IMR-90 (cell line): ENCODE data around the gene ZDHHC8. TPM values are rescaled to one million over a fixed set of nuclear protein-coding genes. Genes with fewer than 3 reads are reported as not detected.

Experiments
- ATAC-seq: fragments of 200-7000 bp; cut with Tn5 transposase; 2 replicates; pipeline ENCODE4 v1.9.1; 2020; ENCODE audit warnings: low read depth, mild to moderate bottlenecking, moderate library complexity
- BruUV-seq: library from RNA; stranded (reverse); fragments of 400-500 nt; replicated peaks from 2 replicates; lab custom pipeline; 2021; lab: Mats Ljungman, UMichigan
- CTCF ChIA-PET: fragments of 300-600 bp; formaldehyde crosslinking; extraction: SDS; loops from one replicate; lab custom pipeline; 2021; ENCODE audit warnings: antibody characterized with exemption; lab: Yijun Ruan, JAX
- POLR2A ChIA-PET: fragments of 300-600 bp; sonication (Branson Sonifier 250); formaldehyde crosslinking; loops from one replicate; lab custom pipeline; 2022; ENCODE audit warnings: antibody characterized with exemption; ENCODE audit not compliant: unreplicated experiment; lab: Charles Lee
- DNase-seq: peaks from one replicate; pipeline ENCODE4 v3.0.0; 2013
- H2AFZ ChIP-seq: replicated peaks from 2 replicates; pipeline ENCODE3; 2013; ENCODE audit warnings: low read length, mild to moderate bottlenecking; ENCODE audit not compliant: poor library complexity
- H2AK5ac ChIP-seq: 2 replicates; pipeline ENCODE4 v1.6.1; 2013; ENCODE audit warnings: low read depth, low read length, inconsistent platforms
- H2AK9ac ChIP-seq: replicated peaks from 2 replicates; pipeline ENCODE3; 2013; ENCODE audit warnings: mild to moderate bottlenecking, low read depth, low read length, moderate library complexity; ENCODE audit not compliant: poor library complexity
- H2BK120ac ChIP-seq: 2 replicates; pipeline ENCODE4 v1.6.1; 2013; ENCODE audit warnings: low read depth, low read length, inconsistent platforms
- H2BK15ac ChIP-seq: 3 replicates; pipeline ENCODE4 v1.6.1; 2013; ENCODE audit warnings: low read depth, low read length, inconsistent platforms
- H2BK20ac ChIP-seq: 2 replicates; pipeline ENCODE4 v1.6.1; 2013; ENCODE audit warnings: low read depth, mild to moderate bottlenecking, inconsistent platforms, low read length, moderate library complexity
- H2BK5ac ChIP-seq: 2 replicates; pipeline ENCODE4 v1.6.1; 2013; ENCODE audit warnings: mild to moderate bottlenecking, low read depth, low read length, inconsistent platforms; ENCODE audit not compliant: poor library complexity, severe bottlenecking
- H3K14ac ChIP-seq: replicated peaks from 2 replicates; pipeline ENCODE4 v1.6.1; 2013; ENCODE audit warnings: low read depth, low read length, inconsistent platforms
- H3K18ac ChIP-seq: 2 replicates; pipeline ENCODE4 v1.6.1; 2013; ENCODE audit warnings: low read depth, low read length, control low read depth
- H3K23ac ChIP-seq: 2 replicates; pipeline ENCODE4 v1.6.1; 2013; ENCODE audit warnings: low read depth, low read length, inconsistent platforms
- H3K27ac ChIP-seq: 2 replicates; pipeline ENCODE4 v1.5.1; 2013; ENCODE audit warnings: mild to moderate bottlenecking, control low read depth, low read length; ENCODE audit not compliant: insufficient read depth
- H3K27me3 ChIP-seq: 2 replicates; pipeline ENCODE4 v1.6.1; 2013; ENCODE audit warnings: low read length; ENCODE audit not compliant: control insufficient read depth, insufficient read depth
- H3K36me3 ChIP-seq: 2 replicates; pipeline ENCODE4 v1.6.1; 2013; ENCODE audit warnings: low read length, mixed read lengths; ENCODE audit not compliant: control insufficient read depth, insufficient read depth
- H3K4ac ChIP-seq: 2 replicates; pipeline ENCODE4 v1.6.1; 2013; ENCODE audit warnings: low read depth, low read length, inconsistent platforms
- H3K4me1 ChIP-seq: 2 replicates; pipeline ENCODE4 v1.6.1; 2013; ENCODE audit warnings: low read length, mixed read lengths; ENCODE audit not compliant: control insufficient read depth, insufficient read depth
- H3K4me2 ChIP-seq: 2 replicates; pipeline ENCODE4 v1.6.1; 2013; ENCODE audit warnings: low read depth, mild to moderate bottlenecking, control low read depth, low read length, moderate library complexity
- H3K4me3 ChIP-seq: 2 replicates; pipeline ENCODE4 v1.5.1; 2013; ENCODE audit warnings: low read depth, mild to moderate bottlenecking, control low read depth, low read length, moderate library complexity; ENCODE audit not compliant: insufficient read depth
- H3K56ac ChIP-seq: 2 replicates; pipeline ENCODE4 v1.6.1; 2013; ENCODE audit warnings: low read length, inconsistent platforms; ENCODE audit not compliant: insufficient read depth; ENCODE audit errors: extremely low read depth
- H3K79me1 ChIP-seq, 2 experiments: 2 replicates each; pipeline ENCODE4 v1.6.1; 2013; ENCODE audit warnings: low read length in 2 of 2, inconsistent platforms in 1 of 2, low read depth in 1 of 2
- H3K9ac ChIP-seq: 2 replicates; pipeline ENCODE4 v1.6.1; 2013; ENCODE audit warnings: low read depth, low read length, control low read depth
- H3K9me1 ChIP-seq: 2 replicates; pipeline ENCODE4 v1.6.1; 2013; ENCODE audit warnings: low read length, inconsistent platforms; ENCODE audit not compliant: insufficient read depth
- H3K9me3 ChIP-seq: 2 replicates; pipeline ENCODE4 v1.6.1; 2013; ENCODE audit warnings: low read length; ENCODE audit not compliant: control insufficient read depth, insufficient read depth
- H4K20me1 ChIP-seq: 2 replicates; pipeline ENCODE4 v1.6.1; 2013; ENCODE audit warnings: low read length, inconsistent platforms; ENCODE audit not compliant: insufficient read depth
- H4K5ac ChIP-seq: 2 replicates; pipeline ENCODE4 v1.6.1; 2013; ENCODE audit warnings: mild to moderate bottlenecking, low read depth, low read length, control low read depth
- H4K8ac ChIP-seq, 2 experiments: 2 replicates each; pipeline ENCODE4 v1.6.1; 2013; ENCODE audit warnings: low read depth in 2 of 2, low read length in 2 of 2, control low read depth in 1 of 2, inconsistent platforms in 1 of 2
- H4K91ac ChIP-seq: 2 replicates; pipeline ENCODE4 v1.6.1; 2013; ENCODE audit warnings: low read depth, low read length, inconsistent platforms; ENCODE audit not compliant: insufficient read depth
- BHLHE40 ChIP-seq: fragments of 150-350 bp; IDR thresholded peaks from 2 replicates; pipeline ENCODE4 v1.6.1; 2016; ENCODE audit warnings: mild to moderate bottlenecking, low read depth, low read length
- CEBPB ChIP-seq: IDR thresholded peaks from 2 replicates; pipeline ENCODE4 v1.6.1; 2012; ENCODE audit warnings: low read depth, low read length, improper control_type of control experiment
- CHD1 ChIP-seq: IDR thresholded peaks from 2 replicates; pipeline ENCODE4 v1.6.1; 2012; ENCODE audit warnings: low read depth, low read length, improper control_type of control experiment
- MAFK ChIP-seq: IDR thresholded peaks from 2 replicates; pipeline ENCODE4 v1.6.1; 2012; ENCODE audit warnings: low read depth, low read length, improper control_type of control experiment
- MAZ ChIP-seq: IDR thresholded peaks from 2 replicates; pipeline ENCODE4 v1.6.1; 2012; ENCODE audit warnings: low read depth, mild to moderate bottlenecking, low read length, improper control_type of control experiment, moderate library complexity, borderline replicate concordance
- POLR2A ChIP-seq: IDR thresholded peaks from 2 replicates; pipeline ENCODE4 v1.6.1; 2012; ENCODE audit warnings: mild to moderate bottlenecking, low read depth, low read length
- RAD21 ChIP-seq: IDR thresholded peaks from 2 replicates; pipeline ENCODE4 v1.6.1; 2012; ENCODE audit warnings: low read length, improper control_type of control experiment
- SMC3 ChIP-seq: fragments of 150-350 bp; IDR thresholded peaks from 2 replicates; pipeline ENCODE4 v1.6.1; 2016; ENCODE audit warnings: low read depth, mild to moderate bottlenecking, antibody characterized with exemption, low read length, moderate library complexity
- WGBS, 2 experiments: methylation state at CpG; one replicate each; pipeline versions ENCODE4 v1.1.5 to v1.1.7; 2013; ENCODE audit warnings: missing lambda C conversion rate in 2 of 2; ENCODE audit not compliant: insufficient read length in 1 of 2; ENCODE audit errors: extremely low coverage in 2 of 2; 5-methylcytosine and 5-hydroxymethylcytosine counted together
- dilution Hi-C: fragments of 300-500 bp; cut with HindIII; formaldehyde crosslinking; loops from one replicate; pipeline ENCODE4 v1.14.3; 2018; ENCODE audit warnings: low sequenced_read_pairs; ENCODE audit not compliant: unreplicated experiment
- in situ Hi-C: fragments of 300-500 bp; cut with MboI; formaldehyde crosslinking; loops from 3 replicates; pipeline ENCODE4 v1.14.3; 2019; ENCODE audit warnings: low sequenced_read_pairs, inconsistent platforms, mixed read lengths
- intact Hi-C: fragments of 100-400 bp; cut with micrococcal nuclease; formaldehyde crosslinking; loops from 2 replicates; pipeline ENCODE4 v1.10.0; 2022
- polyA plus RNA-seq, 3 experiments: library from polyadenylated mRNA; depleted of rRNA; stranded (reverse); fragments of >200 nt; gene quantifications; 2 replicates each; pipeline ENCODE4 v1.2.3, GENCODE V29; 2012; ENCODE audit warnings: low replicate concordance in 1 of 3
- total RNA-seq: library from RNA; depleted of rRNA; stranded (reverse); fragments of >200 nt; gene quantifications from 2 replicates; pipeline ENCODE4 v1.2.3, GENCODE V29; 2012

ZDHHC8 gene
- total and polyA plus RNA-seq, 2 of the 4 experiments (the other 2 are of a cell fraction): 2.5 to 72.6 TPM

DNA sequence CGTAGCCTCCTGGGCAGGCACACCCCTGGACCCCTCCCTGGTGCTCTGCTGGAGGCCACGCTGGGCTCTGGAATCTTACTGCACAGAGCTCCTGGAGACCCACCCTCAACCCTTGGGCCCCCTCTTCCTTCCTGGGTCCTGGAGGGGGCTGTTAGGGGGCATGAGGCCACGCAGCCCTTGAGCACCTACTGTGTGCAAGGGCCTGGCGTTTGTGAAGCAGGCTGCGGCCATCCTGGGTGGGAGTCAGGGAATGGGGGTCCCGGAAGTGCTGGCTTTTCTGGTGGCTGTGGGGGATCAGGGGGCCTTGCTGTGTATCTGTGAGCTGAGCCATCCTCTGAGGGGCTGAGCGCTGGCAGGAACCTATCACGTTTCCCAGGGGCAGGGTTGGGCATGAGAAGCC is 60.2 kb downstream of the ZDHHC8 start:
- Histone ChIP-seq H3K56ac (no peak overlapping the region), H3K18ac (no peak overlapping the region), H3K27ac (no peak overlapping the region), H2AK9ac (peak overlapping the region; percentile 13), H3K9me1 (no peaks in the 10 kb centered on the region), H3K4me1 (no peaks in the 10 kb centered on the region), H3K9me3 (no peaks in the 10 kb centered on the region), H3K4ac (no peak overlapping the region), H2BK120ac (no peak overlapping the region), H3K4me2 (no peak overlapping the region), H2AFZ (no peak overlapping the region), H2AK5ac (no peak overlapping the region), H4K8ac (no peak overlapping the region), H3K4me3 (no peak overlapping the region), H3K23ac (no peak overlapping the region), H3K14ac (no peak overlapping the region), H4K5ac (no peak overlapping the region), H3K79me1 (no peaks in the 10 kb centered on the region), H3K36me3 (no peaks in the 10 kb centered on the region), H2BK20ac (no peak overlapping the region), H3K27me3 (peaks cover 28% of the 10 kb centered on the region), H3K9ac (no peak overlapping the region), H4K20me1 (no peaks in the 10 kb centered on the region), H4K91ac (no peak overlapping the region), H2BK5ac (no peak overlapping the region), H2BK15ac (no peak overlapping the region)
- ChIA-PET CTCF (no interaction called here), POLR2A (no interaction called here)
- intact Hi-C loops (no loop called here), dilution Hi-C loops (no loop called here), in situ Hi-C loops (no loop called here)
- BruUV-seq: no TSS peak
- DNase-seq: no peak
- WGBS, 2 experiments: 62% methylated on average over 5 of the region's 8 CpGs; no CpG with 5 or more reads in 1 of the 2 experiments
- ATAC-seq: no peak
- TF ChIP-seq CHD1 (no peak), CEBPB (no peak), POLR2A (no peak), MAFK (no peak), BHLHE40 (no peak), RAD21 (no peak), SMC3 (no peak), MAZ (no peak)
